IMR-90 (cell line): ENCODE data around the gene FDX1. TPM values are rescaled to one million over a fixed set of nuclear protein-coding genes. Genes with fewer than 3 reads are reported as not detected.

Experiments
- ATAC-seq: fragments of 200-7000 bp; cut with Tn5 transposase; 2 replicates; pipeline ENCODE4 v1.9.1; 2020; ENCODE audit warnings: low read depth, mild to moderate bottlenecking, moderate library complexity
- BruUV-seq: library from RNA; stranded (reverse); fragments of 400-500 nt; replicated peaks from 2 replicates; lab custom pipeline; 2021; lab: Mats Ljungman, UMichigan
- CTCF ChIA-PET: fragments of 300-600 bp; formaldehyde crosslinking; extraction: SDS; loops from one replicate; lab custom pipeline; 2021; ENCODE audit warnings: antibody characterized with exemption; lab: Yijun Ruan, JAX
- POLR2A ChIA-PET: fragments of 300-600 bp; sonication (Branson Sonifier 250); formaldehyde crosslinking; loops from one replicate; lab custom pipeline; 2022; ENCODE audit warnings: antibody characterized with exemption; ENCODE audit not compliant: unreplicated experiment; lab: Charles Lee
- DNase-seq: peaks from one replicate; pipeline ENCODE4 v3.0.0; 2013
- H2AFZ ChIP-seq: replicated peaks from 2 replicates; pipeline ENCODE3; 2013; ENCODE audit warnings: low read length, mild to moderate bottlenecking; ENCODE audit not compliant: poor library complexity
- H2AK5ac ChIP-seq: 2 replicates; pipeline ENCODE4 v1.6.1; 2013; ENCODE audit warnings: low read depth, low read length, inconsistent platforms
- H2AK9ac ChIP-seq: replicated peaks from 2 replicates; pipeline ENCODE3; 2013; ENCODE audit warnings: mild to moderate bottlenecking, low read depth, low read length, moderate library complexity; ENCODE audit not compliant: poor library complexity
- H2BK120ac ChIP-seq: 2 replicates; pipeline ENCODE4 v1.6.1; 2013; ENCODE audit warnings: low read depth, low read length, inconsistent platforms
- H2BK15ac ChIP-seq: 3 replicates; pipeline ENCODE4 v1.6.1; 2013; ENCODE audit warnings: low read depth, low read length, inconsistent platforms
- H2BK20ac ChIP-seq: 2 replicates; pipeline ENCODE4 v1.6.1; 2013; ENCODE audit warnings: low read depth, mild to moderate bottlenecking, inconsistent platforms, low read length, moderate library complexity
- H2BK5ac ChIP-seq: 2 replicates; pipeline ENCODE4 v1.6.1; 2013; ENCODE audit warnings: mild to moderate bottlenecking, low read depth, low read length, inconsistent platforms; ENCODE audit not compliant: poor library complexity, severe bottlenecking
- H3K14ac ChIP-seq: replicated peaks from 2 replicates; pipeline ENCODE4 v1.6.1; 2013; ENCODE audit warnings: low read depth, low read length, inconsistent platforms
- H3K18ac ChIP-seq: 2 replicates; pipeline ENCODE4 v1.6.1; 2013; ENCODE audit warnings: low read depth, low read length, control low read depth
- H3K23ac ChIP-seq: 2 replicates; pipeline ENCODE4 v1.6.1; 2013; ENCODE audit warnings: low read depth, low read length, inconsistent platforms
- H3K27ac ChIP-seq: 2 replicates; pipeline ENCODE4 v1.5.1; 2013; ENCODE audit warnings: mild to moderate bottlenecking, control low read depth, low read length; ENCODE audit not compliant: insufficient read depth
- H3K27me3 ChIP-seq: 2 replicates; pipeline ENCODE4 v1.6.1; 2013; ENCODE audit warnings: low read length; ENCODE audit not compliant: control insufficient read depth, insufficient read depth
- H3K36me3 ChIP-seq: 2 replicates; pipeline ENCODE4 v1.6.1; 2013; ENCODE audit warnings: low read length, mixed read lengths; ENCODE audit not compliant: control insufficient read depth, insufficient read depth
- H3K4ac ChIP-seq: 2 replicates; pipeline ENCODE4 v1.6.1; 2013; ENCODE audit warnings: low read depth, low read length, inconsistent platforms
- H3K4me1 ChIP-seq: 2 replicates; pipeline ENCODE4 v1.6.1; 2013; ENCODE audit warnings: low read length, mixed read lengths; ENCODE audit not compliant: control insufficient read depth, insufficient read depth
- H3K4me2 ChIP-seq: 2 replicates; pipeline ENCODE4 v1.6.1; 2013; ENCODE audit warnings: low read depth, mild to moderate bottlenecking, control low read depth, low read length, moderate library complexity
- H3K4me3 ChIP-seq: 2 replicates; pipeline ENCODE4 v1.5.1; 2013; ENCODE audit warnings: low read depth, mild to moderate bottlenecking, control low read depth, low read length, moderate library complexity; ENCODE audit not compliant: insufficient read depth
- H3K56ac ChIP-seq: 2 replicates; pipeline ENCODE4 v1.6.1; 2013; ENCODE audit warnings: low read length, inconsistent platforms; ENCODE audit not compliant: insufficient read depth; ENCODE audit errors: extremely low read depth
- H3K79me1 ChIP-seq, 2 experiments: 2 replicates each; pipeline ENCODE4 v1.6.1; 2013; ENCODE audit warnings: low read length in 2 of 2, inconsistent platforms in 1 of 2, low read depth in 1 of 2
- H3K9ac ChIP-seq: 2 replicates; pipeline ENCODE4 v1.6.1; 2013; ENCODE audit warnings: low read depth, low read length, control low read depth
- H3K9me1 ChIP-seq: 2 replicates; pipeline ENCODE4 v1.6.1; 2013; ENCODE audit warnings: low read length, inconsistent platforms; ENCODE audit not compliant: insufficient read depth
- H3K9me3 ChIP-seq: 2 replicates; pipeline ENCODE4 v1.6.1; 2013; ENCODE audit warnings: low read length; ENCODE audit not compliant: control insufficient read depth, insufficient read depth
- H4K20me1 ChIP-seq: 2 replicates; pipeline ENCODE4 v1.6.1; 2013; ENCODE audit warnings: low read length, inconsistent platforms; ENCODE audit not compliant: insufficient read depth
- H4K5ac ChIP-seq: 2 replicates; pipeline ENCODE4 v1.6.1; 2013; ENCODE audit warnings: mild to moderate bottlenecking, low read depth, low read length, control low read depth
- H4K8ac ChIP-seq, 2 experiments: 2 replicates each; pipeline ENCODE4 v1.6.1; 2013; ENCODE audit warnings: low read depth in 2 of 2, low read length in 2 of 2, control low read depth in 1 of 2, inconsistent platforms in 1 of 2
- H4K91ac ChIP-seq: 2 replicates; pipeline ENCODE4 v1.6.1; 2013; ENCODE audit warnings: low read depth, low read length, inconsistent platforms; ENCODE audit not compliant: insufficient read depth
- CEBPB ChIP-seq: IDR thresholded peaks from 2 replicates; pipeline ENCODE4 v1.6.1; 2012; ENCODE audit warnings: low read depth, low read length, improper control_type of control experiment
- CHD1 ChIP-seq: IDR thresholded peaks from 2 replicates; pipeline ENCODE4 v1.6.1; 2012; ENCODE audit warnings: low read depth, low read length, improper control_type of control experiment
- CTCF ChIP-seq: conservative IDR thresholded peaks from 2 replicates; pipeline ENCODE4 v1.5.1; 2012; ENCODE audit warnings: mild to moderate bottlenecking, low read depth, low read length, improper control_type of control experiment
- ELK1 ChIP-seq: fragments of 150-350 bp; IDR thresholded peaks from 2 replicates; pipeline ENCODE4 v1.6.1; 2016; ENCODE audit warnings: low read depth, mild to moderate bottlenecking, low read length, moderate library complexity, borderline replicate concordance
- FOS ChIP-seq: fragments of 150-350 bp; IDR thresholded peaks from 2 replicates; pipeline ENCODE4 v1.6.1; 2016; ENCODE audit warnings: low read depth, low read length
- MAZ ChIP-seq: IDR thresholded peaks from 2 replicates; pipeline ENCODE4 v1.6.1; 2012; ENCODE audit warnings: low read depth, mild to moderate bottlenecking, low read length, improper control_type of control experiment, moderate library complexity, borderline replicate concordance
- NFE2L2 ChIP-seq: fragments of 150-350 bp; IDR thresholded peaks from 2 replicates; pipeline ENCODE4 v1.6.1; 2016; ENCODE audit warnings: low read depth, mild to moderate bottlenecking, low read length
- POLR2A ChIP-seq: IDR thresholded peaks from 2 replicates; pipeline ENCODE4 v1.6.1; 2012; ENCODE audit warnings: mild to moderate bottlenecking, low read depth, low read length
- RCOR1 ChIP-seq: IDR thresholded peaks from 2 replicates; pipeline ENCODE4 v1.6.1; 2012; ENCODE audit warnings: mild to moderate bottlenecking, low read length, improper control_type of control experiment; ENCODE audit not compliant: insufficient replicate concordance
- RFX5 ChIP-seq: IDR thresholded peaks from 2 replicates; pipeline ENCODE4 v1.8.0; 2012; ENCODE audit warnings: low read depth, mild to moderate bottlenecking, low read length, moderate library complexity
- USF2 ChIP-seq: fragments of 150-350 bp; IDR thresholded peaks from 2 replicates; pipeline ENCODE4 v1.6.1; 2017; ENCODE audit warnings: mild to moderate bottlenecking, antibody characterized with exemption, low read length, low read depth
- WGBS, 2 experiments: methylation state at CpG; one replicate each; pipeline versions ENCODE4 v1.1.5 to v1.1.7; 2013; ENCODE audit warnings: missing lambda C conversion rate in 2 of 2; ENCODE audit not compliant: insufficient read length in 1 of 2; ENCODE audit errors: extremely low coverage in 2 of 2; 5-methylcytosine and 5-hydroxymethylcytosine counted together
- dilution Hi-C: fragments of 300-500 bp; cut with HindIII; formaldehyde crosslinking; loops from one replicate; pipeline ENCODE4 v1.14.3; 2018; ENCODE audit warnings: low sequenced_read_pairs; ENCODE audit not compliant: unreplicated experiment
- in situ Hi-C: fragments of 300-500 bp; cut with MboI; formaldehyde crosslinking; loops from 3 replicates; pipeline ENCODE4 v1.14.3; 2019; ENCODE audit warnings: low sequenced_read_pairs, inconsistent platforms, mixed read lengths
- intact Hi-C: fragments of 100-400 bp; cut with micrococcal nuclease; formaldehyde crosslinking; loops from 2 replicates; pipeline ENCODE4 v1.10.0; 2022
- polyA plus RNA-seq, 3 experiments: library from polyadenylated mRNA; depleted of rRNA; stranded (reverse); fragments of >200 nt; gene quantifications; 2 replicates each; pipeline ENCODE4 v1.2.3, GENCODE V29; 2012; ENCODE audit warnings: low replicate concordance in 1 of 3
- total RNA-seq: library from RNA; depleted of rRNA; stranded (reverse); fragments of >200 nt; gene quantifications from 2 replicates; pipeline ENCODE4 v1.2.3, GENCODE V29; 2012

Gene FDX1
- total and polyA plus RNA-seq, 2 of the 4 experiments (the other 2 are of a cell fraction), result 4.3 to 5.1 TPM

- no peaks in the 10 kb centered on the region for H3K27me3 ChIP-seq
- intact Hi-C loops (no loop called here), dilution Hi-C loops (no loop called here), in situ Hi-C loops (no loop called here)
- no peak overlapping the region for H2AK9ac ChIP-seq
- POLR2A ChIA-PET, result no interaction called here
- no peak overlapping the region for H3K9ac ChIP-seq
- H3K79me1 ChIP-seq, result no peaks in the 10 kb centered on the region
- H3K18ac ChIP-seq, result no peak overlapping the region
- no peaks in the 10 kb centered on the region for H3K36me3 ChIP-seq
- 67% methylated on average over 1 of the region's 2 CpGs; no CpG with 5 or more reads in 1 of the 2 experiments for WGBS, 2 experiments
- no peaks in the 10 kb centered on the region for H3K9me3 ChIP-seq
- ATAC-seq (no peak), DNase-seq (no peak)
- no peak overlapping the region for H2BK20ac ChIP-seq
- no peak overlapping the region for H4K91ac ChIP-seq
- TF ChIP-seq POLR2A (no peak), CHD1 (no peak), FOS (no peak), USF2 (no peak), RFX5 (no peak), NFE2L2 (no peak), ELK1 (no peak), RCOR1 (no peak), MAZ (no peak), CTCF (no peak), CEBPB (no peak)
- BruUV-seq, result no TSS peak
- H3K4me1 ChIP-seq, result peaks cover 3% of the 10 kb centered on the region
- H3K4ac ChIP-seq, result no peak overlapping the region
- no peak overlapping the region for H2AFZ ChIP-seq
- CTCF ChIA-PET, result no interaction called here
- H3K4me2 ChIP-seq, result no peak overlapping the region
- H2BK5ac ChIP-seq, result no peak overlapping the region
- no peak overlapping the region for H2BK120ac ChIP-seq
- no peak overlapping the region for H2BK15ac ChIP-seq
- no peak overlapping the region for H3K23ac ChIP-seq
- no peak overlapping the region for H4K8ac ChIP-seq
- no peak overlapping the region for H3K14ac ChIP-seq
- no peak overlapping the region for H3K56ac ChIP-seq
- no peaks in the 10 kb centered on the region for H3K9me1 ChIP-seq
- H3K27ac ChIP-seq, result no peak overlapping the region
- no peak overlapping the region for H3K4me3 ChIP-seq
- H2AK5ac ChIP-seq, result no peak overlapping the region
- no peaks in the 10 kb centered on the region for H4K20me1 ChIP-seq
- no peak overlapping the region for H4K5ac ChIP-seq
These were observed 58.7 kb downstream of the FDX1 start for GRCh38 chr11:110488446-110488845.
